GM12878 (cell line): ENCODE measurements around the gene UBE2J2. TPM values are rescaled to one million over a fixed set of nuclear protein-coding genes. Genes with fewer than 3 reads are reported as not detected.

ENCODE experiments used
- ATAC-seq: fragments of 200-7000 bp; cut with Tn5 transposase; 3 replicates; pipeline ENCODE4 v1.9.1; 2020; ENCODE audit warnings: mild to moderate bottlenecking, moderate library complexity
- BruUV-seq: library from RNA; stranded (reverse); fragments of 400-500 nt; replicated peaks from 2 replicates; lab custom pipeline; 2021; lab: Mats Ljungman, UMichigan
- CTCF ChIA-PET: fragments of 300-600 bp; sonication (Branson Sonifier 250); formaldehyde crosslinking; extraction: SDS; loops from one replicate; lab custom pipeline; 2021; ENCODE audit warnings: inconsistent platforms; lab: Yijun Ruan, JAX
- POLR2A ChIA-PET: fragments of 350-600 bp; formaldehyde crosslinking; extraction: SDS; loops from one replicate; lab custom pipeline; 2021; ENCODE audit warnings: inconsistent platforms; lab: Charles Lee
- RAD21 ChIA-PET: fragments of 300-600 bp; sonication (Branson Sonifier 250); formaldehyde crosslinking; loops from one replicate; lab custom pipeline; 2023; ENCODE audit warnings: antibody characterized with exemption; ENCODE audit not compliant: unreplicated experiment; lab: Charles Lee
- SMC1A ChIA-PET: fragments of 300-600 bp; sonication (Branson Sonifier 250); formaldehyde crosslinking; loops from one replicate; lab custom pipeline; 2023; ENCODE audit not compliant: unreplicated experiment, uncharacterized antibody; lab: Charles Lee
- DNase-seq: peaks from one replicate; pipeline ENCODE4 v3.0.0-alpha.2; 2011; ENCODE audit warnings: low read depth, low spot score
- FAIRE-seq: peaks from 3 replicates; lab custom pipeline; 2011; peaks lifted over from hg19 to GRCh38; lab: Jason Lieb, UNC
- H2AFZ ChIP-seq: 2 replicates; pipeline ENCODE4 v1.6.0; 2011; ENCODE audit warnings: low read depth, low read length, control low read depth; ENCODE audit not compliant: control insufficient read depth
- H3K27ac ChIP-seq: 2 replicates; pipeline ENCODE4 v1.5.1; 2011; ENCODE audit warnings: control low read depth; ENCODE audit not compliant: control insufficient read depth, insufficient read depth
- H3K27me3 ChIP-seq, 2 experiments: replicated peaks in 1 of 2; 2 replicates each; pipeline versions ENCODE4 v1.6.0 to v1.6.1; 2011; ENCODE audit warnings: low read length in 1 of 2; ENCODE audit not compliant: control insufficient read depth in 2 of 2, insufficient read depth in 2 of 2
- H3K36me3 ChIP-seq, 2 experiments: 2 replicates each; pipeline ENCODE4 v1.5.1; 2011; ENCODE audit warnings: low read length in 1 of 2; ENCODE audit not compliant: control insufficient read depth in 2 of 2, insufficient read depth in 2 of 2
- H3K4me1 ChIP-seq: 2 replicates; pipeline ENCODE4 v1.6.1; 2011; ENCODE audit warnings: mild to moderate bottlenecking, low read length, moderate library complexity, mixed read lengths; ENCODE audit not compliant: control insufficient read depth, insufficient read depth
- H3K4me2 ChIP-seq: 2 replicates; pipeline ENCODE4 v1.6.0; 2011; ENCODE audit warnings: control low read depth; ENCODE audit not compliant: control insufficient read depth, insufficient read depth
- H3K4me3 ChIP-seq: fragments of 200-600 bp; sonication (generic); 2 replicates; pipeline ENCODE4 v1.5.1; 2016
- H3K79me2 ChIP-seq: 2 replicates; pipeline ENCODE4 v1.6.0; 2011; ENCODE audit warnings: low read length; ENCODE audit not compliant: control insufficient read depth, insufficient read depth
- H3K9ac ChIP-seq: 2 replicates; pipeline ENCODE4 v1.8.0; 2011; ENCODE audit warnings: low read length, control low read depth, mixed read lengths; ENCODE audit not compliant: control insufficient read depth, insufficient read depth
- H3K9me3 ChIP-seq: replicated peaks from 3 replicates; pipeline ENCODE4 v1.5.1; 2011; ENCODE audit warnings: mild to moderate bottlenecking, low read length; ENCODE audit not compliant: control insufficient read depth, insufficient read depth
- H4K20me1 ChIP-seq: 2 replicates; pipeline ENCODE4 v1.6.0; 2011; ENCODE audit not compliant: control insufficient read depth, insufficient read depth
- ATF7 ChIP-seq: fragments of 450-650 bp; IDR thresholded peaks from 2 replicates; pipeline ENCODE4 v1.6.1; 2016; ENCODE audit warnings: low read depth, mild to moderate bottlenecking
- BCLAF1 ChIP-seq: fragments of 450-650 bp; IDR thresholded peaks from 2 replicates; pipeline ENCODE4 v1.6.1; 2017; ENCODE audit warnings: antibody characterized with exemption, mild to moderate bottlenecking, moderate library complexity
- BMI1 ChIP-seq: fragments of 450-650 bp; IDR thresholded peaks from 2 replicates; pipeline ENCODE4 v1.6.1; 2016; ENCODE audit warnings: mild to moderate bottlenecking, moderate library complexity, borderline replicate concordance
- CREM ChIP-seq: IDR thresholded peaks from 2 replicates; pipeline ENCODE4 v1.6.1; 2014; ENCODE audit warnings: antibody characterized with exemption, low read depth
- IRF4 ChIP-seq: IDR thresholded peaks from 2 replicates; pipeline ENCODE4 v1.6.1; 2011; ENCODE audit warnings: low read depth, low read length
- LARP7 ChIP-seq: fragments of 450-650 bp; IDR thresholded peaks from 2 replicates; pipeline ENCODE4 v1.6.1; 2017; ENCODE audit warnings: mild to moderate bottlenecking
- MXI1 ChIP-seq: fragments of 150-350 bp; IDR thresholded peaks from 2 replicates; pipeline ENCODE4 v1.6.1; 2011; ENCODE audit warnings: low read depth, mild to moderate bottlenecking, inconsistent platforms, low read length, improper control_type of control experiment
- MYC ChIP-seq: IDR thresholded peaks from 2 replicates; pipeline ENCODE4 v1.6.1; 2011; ENCODE audit warnings: mild to moderate bottlenecking, low read length, moderate library complexity, inconsistent platforms; ENCODE audit not compliant: insufficient read depth, insufficient replicate concordance, insufficient read length, severe bottlenecking
- NR2C2 ChIP-seq: IDR thresholded peaks from 2 replicates; pipeline ENCODE4 v1.6.1; 2011; ENCODE audit warnings: borderline replicate concordance, low read depth; ENCODE audit not compliant: control insufficient read depth, insufficient read length
- POLR2A ChIP-seq: IDR thresholded peaks from 2 replicates; pipeline ENCODE4 v1.6.1; 2011; ENCODE audit warnings: low read depth, mild to moderate bottlenecking, low read length
- RAD21 ChIP-seq: IDR thresholded peaks from 2 replicates; pipeline ENCODE4 v1.6.1; 2011; ENCODE audit warnings: mild to moderate bottlenecking, low read depth, low read length, moderate library complexity; ENCODE audit not compliant: insufficient read depth
- RBBP5 ChIP-seq: fragments of 200-600 bp; sonication (generic); conservative IDR thresholded peaks from 2 replicates; pipeline ENCODE4 v1.6.1; 2016
- YBX1 ChIP-seq: fragments of 450-650 bp; IDR thresholded peaks from 2 replicates; pipeline ENCODE4 v1.6.1; 2016; ENCODE audit warnings: antibody characterized with exemption
- ZNF274 ChIP-seq: IDR thresholded peaks from one replicate; pipeline ENCODE4 v1.8.0; 2011; ENCODE audit not compliant: insufficient read length, insufficient read depth
- WGBS: methylation state at CpG from one replicate; pipeline ENCODE4 v1.1.6; 2016; ENCODE audit warnings: low lambda C conversion rate; ENCODE audit not compliant: insufficient replicate concordance, insufficient coverage; ENCODE audit errors: missing lambda C conversion rate; 5-methylcytosine and 5-hydroxymethylcytosine counted together
- in situ Hi-C: fragments of 300-500 bp; cut with MboI; formaldehyde crosslinking; loops from 9 replicates; pipeline ENCODE4 v1.14.3; 2018; ENCODE audit warnings: mixed read lengths
- intact Hi-C: fragments of 100-400 bp; cut with micrococcal nuclease; formaldehyde crosslinking; loops from one replicate; pipeline ENCODE4 v1.14.2; 2022; ENCODE audit not compliant: unreplicated experiment
- polyA plus RNA-seq, 11 experiments: library from polyadenylated mRNA; depleted of rRNA in 4 of 11; unstranded in 6 of 11; stranded (reverse) in 5 of 11; fragments of >200 nt; fragmentation: Nextera tagmentation in 4 of 11; fragmentation: Illumina TruSeq in 1 of 11; extraction: Ambion mirVana in 4 of 11; extraction: Trizol in 1 of 11; gene quantifications; 1 replicate in 1 of 11; 2 replicates in 10 of 11; pipeline versions ENCODE4 v1.2.1 to v1.2.3, GENCODE V29; 2011 to 2016; ENCODE audit warnings: inconsistent platforms in 2 of 11, missing spikeins in 2 of 11, low read depth in 1 of 11
- total RNA-seq, 4 experiments: library from RNA; depleted of rRNA in 3 of 4; stranded (reverse); fragments of >200 nt in 3 of 4; fragmentation: Illumina TruSeq in 1 of 4; extraction: Trizol in 1 of 4; gene quantifications; 2 replicates each; pipeline versions ENCODE4 v1.2.1 to v1.2.3, GENCODE V29; 2013 to 2021
- TF ChIP-seq, protein P1 (sequence below): fragments of 450-650 bp; IDR thresholded peaks from 2 replicates; pipeline ENCODE4 v1.6.1; 2017; ENCODE audit warnings: borderline replicate concordance

UBE2J2 gene
- total and polyA plus RNA-seq, 10 of the 15 experiments (the other 5 are each of a cell fraction or from before 2014, with no cell fraction given), result 0.72 to 70.5 (median 49.2) TPM

DNA sequence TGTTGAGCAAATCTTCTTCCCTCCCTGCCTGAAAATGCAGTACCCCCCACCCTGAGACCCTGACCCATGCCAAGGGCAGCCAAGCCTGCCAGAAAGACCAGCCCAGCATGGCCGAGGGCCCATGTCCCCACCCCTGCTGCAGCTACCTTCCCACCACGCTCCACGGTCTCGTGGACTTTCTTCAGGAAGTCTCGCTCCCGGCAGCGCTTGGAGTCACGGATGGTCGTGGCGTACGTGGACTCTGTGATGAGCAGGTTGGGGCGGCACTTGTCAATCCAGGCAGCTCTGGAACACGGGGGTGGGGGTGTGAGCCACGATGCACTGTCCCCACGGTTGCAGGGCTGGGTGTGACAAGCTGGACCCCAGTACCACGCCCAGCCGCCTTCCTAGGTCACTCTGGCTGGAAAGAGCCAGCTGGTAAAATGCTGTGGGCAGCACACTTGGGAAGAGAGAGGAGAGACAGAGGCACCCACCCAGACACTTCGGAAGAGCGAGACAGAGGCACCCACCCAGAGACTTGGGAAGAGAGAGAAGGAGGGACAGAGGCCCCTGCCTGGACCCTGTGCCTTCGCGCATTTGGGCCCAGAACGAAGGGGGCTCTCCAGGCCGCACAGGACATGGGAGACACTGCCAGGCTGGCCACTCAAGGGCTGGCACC is 41.2 kb upstream of the UBE2J2 start:
- 92% methylated on average over 23 of the region's 23 CpGs for WGBS
- ChIA-PET CTCF (no interaction called here), SMC1A (no interaction called here), POLR2A (no interaction called here), RAD21 (no interaction called here)
- peaks cover 2% of the 10 kb centered on the region; the same call in 1 of the 2 replicates for H3K79me2 ChIP-seq
- no peak overlapping the region for H3K4me3 ChIP-seq
- H3K4me2 ChIP-seq, result no peak overlapping the region
- H2AFZ ChIP-seq, result no peak overlapping the region
- FAIRE-seq, result no peak
- no peak overlapping the region for H3K9ac ChIP-seq
- ATAC-seq, result no peak
- DNase-seq, result no peak
- peaks cover 3 to 40% of the 10 kb centered on the region in 2 experiments; a peak in 3 of 4 replicates for H3K36me3 ChIP-seq
- H3K27me3 ChIP-seq, result no peaks in the 10 kb centered on the region
- no peaks in the 10 kb centered on the region for H3K9me3 ChIP-seq
- TF ChIP-seq POLR2A (peak; percentile 47), LARP7 (no peak)
- H3K27ac ChIP-seq, result no peak overlapping the region
- H3K4me1 ChIP-seq, result no peaks in the 10 kb centered on the region
- in situ Hi-C loops, result no loop called here
- H4K20me1 ChIP-seq, result no peaks in the 10 kb centered on the region; the same call in 1 of the 2 replicates
- no TSS peak for BruUV-seq
- intact Hi-C loops, result no loop called here

GRCh38 chr1:1314237-1314586 is 40.6 kb upstream of the UBE2J2 start:
- no peaks in the 10 kb centered on the region for H3K4me1 ChIP-seq
- in situ Hi-C loops, result no loop called here
- FAIRE-seq (no peak), DNase-seq (no peak), ATAC-seq (no peak)
- no peak overlapping the region for H3K27ac ChIP-seq
- intact Hi-C loops, result no loop called here
- CTCF ChIA-PET, result no interaction called here
- no TSS peak for BruUV-seq
- no peaks in the 10 kb centered on the region for H3K9me3 ChIP-seq
- H3K4me2 ChIP-seq, result no peak overlapping the region
- RAD21 ChIA-PET, result no interaction called here
- H3K27me3 ChIP-seq, result no peaks in the 10 kb centered on the region
- POLR2A ChIA-PET, result no interaction called here
- no peaks in the 10 kb centered on the region; the same call in 1 of the 2 replicates for H4K20me1 ChIP-seq
- no peak overlapping the region for H2AFZ ChIP-seq
- peaks cover 3 to 39% of the 10 kb centered on the region in 2 experiments; a peak in 3 of 4 replicates for H3K36me3 ChIP-seq
- 92% methylated on average over 15 of the region's 15 CpGs for WGBS
- no peak overlapping the region for H3K4me3 ChIP-seq
- H3K79me2 ChIP-seq, result peaks cover 4% of the 10 kb centered on the region
- no peak overlapping the region for H3K9ac ChIP-seq
- SMC1A ChIA-PET, result no interaction called here
- TF ChIP-seq IRF4 (no peak), ATF7 (no peak), YBX1 (no peak), RBBP5 (no peak), BMI1 (no peak), CREM (no peak), MXI1 (no peak), BCLAF1 (no peak), ZNF274 (no peak), NR2C2 (no peak), RAD21 (no peak), MYC (no peak)
- TF ChIP-seq, protein P1, sequence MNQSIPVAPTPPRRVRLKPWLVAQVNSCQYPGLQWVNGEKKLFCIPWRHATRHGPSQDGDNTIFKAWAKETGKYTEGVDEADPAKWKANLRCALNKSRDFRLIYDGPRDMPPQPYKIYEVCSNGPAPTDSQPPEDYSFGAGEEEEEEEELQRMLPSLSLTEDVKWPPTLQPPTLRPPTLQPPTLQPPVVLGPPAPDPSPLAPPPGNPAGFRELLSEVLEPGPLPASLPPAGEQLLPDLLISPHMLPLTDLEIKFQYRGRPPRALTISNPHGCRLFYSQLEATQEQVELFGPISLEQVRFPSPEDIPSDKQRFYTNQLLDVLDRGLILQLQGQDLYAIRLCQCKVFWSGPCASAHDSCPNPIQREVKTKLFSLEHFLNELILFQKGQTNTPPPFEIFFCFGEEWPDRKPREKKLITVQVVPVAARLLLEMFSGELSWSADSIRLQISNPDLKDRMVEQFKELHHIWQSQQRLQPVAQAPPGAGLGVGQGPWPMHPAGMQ, result no peak
